ENCODE data around the gene ADRM1.

ADRM1 gene

GRCh38 chr20:62301111-62301668, 1.6 kb upstream of the ADRM1 start:
- ATAC-seq: no peak
- TF ChIP-seq, protein P1, sequence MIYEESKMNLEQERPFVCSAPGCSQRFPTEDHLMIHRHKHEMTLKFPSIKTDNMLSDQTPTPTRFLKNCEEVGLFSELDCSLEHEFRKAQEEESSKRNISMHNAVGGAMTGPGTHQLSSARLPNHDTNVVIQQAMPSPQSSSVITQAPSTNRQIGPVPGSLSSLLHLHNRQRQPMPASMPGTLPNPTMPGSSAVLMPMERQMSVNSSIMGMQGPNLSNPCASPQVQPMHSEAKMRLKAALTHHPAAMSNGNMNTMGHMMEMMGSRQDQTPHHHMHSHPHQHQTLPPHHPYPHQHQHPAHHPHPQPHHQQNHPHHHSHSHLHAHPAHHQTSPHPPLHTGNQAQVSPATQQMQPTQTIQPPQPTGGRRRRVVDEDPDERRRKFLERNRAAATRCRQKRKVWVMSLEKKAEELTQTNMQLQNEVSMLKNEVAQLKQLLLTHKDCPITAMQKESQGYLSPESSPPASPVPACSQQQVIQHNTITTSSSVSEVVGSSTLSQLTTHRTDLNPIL (CRISPR knock-in tag; IDR thresholded peaks at IDR 0.05; ENCODE audit: low read depth): no peak
- TF ChIP-seq ESRRG (CRISPR knock-in tag; IDR thresholded peaks at IDR 0.05) (no peak), ZFP30 (CRISPR knock-in tag; IDR thresholded peaks at IDR 0.05) (no peak), CSRNP3 (CRISPR knock-in tag; IDR thresholded peaks at IDR 0.05) (no peak), ZNF8 (CRISPR knock-in tag; IDR thresholded peaks at IDR 0.05) (no peak), BACH2 (CRISPR knock-in tag; IDR thresholded peaks at IDR 0.05; ENCODE audit: borderline replicate concordance) (no peak)
- TF ChIP-seq, protein P2, sequence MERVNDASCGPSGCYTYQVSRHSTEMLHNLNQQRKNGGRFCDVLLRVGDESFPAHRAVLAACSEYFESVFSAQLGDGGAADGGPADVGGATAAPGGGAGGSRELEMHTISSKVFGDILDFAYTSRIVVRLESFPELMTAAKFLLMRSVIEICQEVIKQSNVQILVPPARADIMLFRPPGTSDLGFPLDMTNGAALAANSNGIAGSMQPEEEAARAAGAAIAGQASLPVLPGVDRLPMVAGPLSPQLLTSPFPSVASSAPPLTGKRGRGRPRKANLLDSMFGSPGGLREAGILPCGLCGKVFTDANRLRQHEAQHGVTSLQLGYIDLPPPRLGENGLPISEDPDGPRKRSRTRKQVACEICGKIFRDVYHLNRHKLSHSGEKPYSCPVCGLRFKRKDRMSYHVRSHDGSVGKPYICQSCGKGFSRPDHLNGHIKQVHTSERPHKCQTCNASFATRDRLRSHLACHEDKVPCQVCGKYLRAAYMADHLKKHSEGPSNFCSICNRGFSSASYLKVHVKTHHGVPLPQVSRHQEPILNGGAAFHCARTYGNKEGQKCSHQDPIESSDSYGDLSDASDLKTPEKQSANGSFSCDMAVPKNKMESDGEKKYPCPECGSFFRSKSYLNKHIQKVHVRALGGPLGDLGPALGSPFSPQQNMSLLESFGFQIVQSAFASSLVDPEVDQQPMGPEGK (CRISPR knock-in tag; IDR thresholded peaks at IDR 0.05; ENCODE audit: borderline replicate concordance): no peak

GRCh38 chr20:62301773-62302340, 940 bp upstream of the ADRM1 start:
- peak; percentile 69 for ATAC-seq
- TF ChIP-seq TCF4 (CRISPR knock-in tag; IDR thresholded peaks at IDR 0.05; ENCODE audit: borderline replicate concordance): 0 out of 2 replicates have a peak, but pooled peaks have one; percentile 11
- no peak for TF ChIP-seq ISL1 (CRISPR knock-in tag; IDR thresholded peaks at IDR 0.05)
- TF ChIP-seq, protein P3, sequence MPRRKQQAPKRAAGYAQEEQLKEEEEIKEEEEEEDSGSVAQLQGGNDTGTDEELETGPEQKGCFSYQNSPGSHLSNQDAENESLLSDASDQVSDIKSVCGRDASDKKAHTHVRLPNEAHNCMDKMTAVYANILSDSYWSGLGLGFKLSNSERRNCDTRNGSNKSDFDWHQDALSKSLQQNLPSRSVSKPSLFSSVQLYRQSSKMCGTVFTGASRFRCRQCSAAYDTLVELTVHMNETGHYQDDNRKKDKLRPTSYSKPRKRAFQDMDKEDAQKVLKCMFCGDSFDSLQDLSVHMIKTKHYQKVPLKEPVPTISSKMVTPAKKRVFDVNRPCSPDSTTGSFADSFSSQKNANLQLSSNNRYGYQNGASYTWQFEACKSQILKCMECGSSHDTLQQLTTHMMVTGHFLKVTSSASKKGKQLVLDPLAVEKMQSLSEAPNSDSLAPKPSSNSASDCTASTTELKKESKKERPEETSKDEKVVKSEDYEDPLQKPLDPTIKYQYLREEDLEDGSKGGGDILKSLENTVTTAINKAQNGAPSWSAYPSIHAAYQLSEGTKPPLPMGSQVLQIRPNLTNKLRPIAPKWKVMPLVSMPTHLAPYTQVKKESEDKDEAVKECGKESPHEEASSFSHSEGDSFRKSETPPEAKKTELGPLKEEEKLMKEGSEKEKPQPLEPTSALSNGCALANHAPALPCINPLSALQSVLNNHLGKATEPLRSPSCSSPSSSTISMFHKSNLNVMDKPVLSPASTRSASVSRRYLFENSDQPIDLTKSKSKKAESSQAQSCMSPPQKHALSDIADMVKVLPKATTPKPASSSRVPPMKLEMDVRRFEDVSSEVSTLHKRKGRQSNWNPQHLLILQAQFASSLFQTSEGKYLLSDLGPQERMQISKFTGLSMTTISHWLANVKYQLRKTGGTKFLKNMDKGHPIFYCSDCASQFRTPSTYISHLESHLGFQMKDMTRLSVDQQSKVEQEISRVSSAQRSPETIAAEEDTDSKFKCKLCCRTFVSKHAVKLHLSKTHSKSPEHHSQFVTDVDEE (CRISPR knock-in tag; IDR thresholded peaks at IDR 0.05): peak; percentile 37; the same call in 1 of the 2 replicates
- TF ChIP-seq ZFP3 (CRISPR knock-in tag; IDR thresholded peaks at IDR 0.05): peak; percentile 48; the same call in 1 of the 2 replicates
- TF ChIP-seq ZNF8 (CRISPR knock-in tag; IDR thresholded peaks at IDR 0.05): no peak

- ATAC-seq: no peak
- no peak for TF ChIP-seq CSDC2 (CRISPR knock-in tag; IDR thresholded peaks at IDR 0.05)
- no peak for TF ChIP-seq ZFP3 (CRISPR knock-in tag; IDR thresholded peaks at IDR 0.05)
- TF ChIP-seq, protein P3 (CRISPR knock-in tag; IDR thresholded peaks at IDR 0.05): no peak
- no peak for TF ChIP-seq PPARA (CRISPR knock-in tag; IDR thresholded peaks at IDR 0.05; ENCODE audit: borderline replicate concordance)
- TF ChIP-seq ZC3H10 (CRISPR knock-in tag; IDR thresholded peaks at IDR 0.05): no peak
Observed at GRCh38 chr20:62303062-62303339, 204 bp downstream of the ADRM1 start.

- ATAC-seq: peak; percentile 3; the same call in 1 of the 3 replicates
- TF ChIP-seq BACH2 (CRISPR knock-in tag; IDR thresholded peaks at IDR 0.05; ENCODE audit: borderline replicate concordance): no peak
- no peak for TF ChIP-seq ISL1 (CRISPR knock-in tag; IDR thresholded peaks at IDR 0.05)
- TF ChIP-seq PPARA (CRISPR knock-in tag; IDR thresholded peaks at IDR 0.05; ENCODE audit: borderline replicate concordance): no peak
Observed at GRCh38 chr20:62303340-62304226, 786 bp downstream of the ADRM1 start.

Data from SK-N-SH treated with all-trans-retinoic acid at 6 μM for 48 hours (cell line).